ENCODE data around the gene ELOA. TPM values are rescaled to one million over a fixed set of nuclear protein-coding genes. Genes with fewer than 3 reads are reported as not detected.
A peak's percentile ranks its signal among the peaks of the same experiment; 100 is the strongest.

The ELOA gene
- total and polyA plus RNA-seq, 2 donors (not counting 1 experiment from before 2014, with no cell fraction given) = 12.9 to 56.6 TPM

DNA sequence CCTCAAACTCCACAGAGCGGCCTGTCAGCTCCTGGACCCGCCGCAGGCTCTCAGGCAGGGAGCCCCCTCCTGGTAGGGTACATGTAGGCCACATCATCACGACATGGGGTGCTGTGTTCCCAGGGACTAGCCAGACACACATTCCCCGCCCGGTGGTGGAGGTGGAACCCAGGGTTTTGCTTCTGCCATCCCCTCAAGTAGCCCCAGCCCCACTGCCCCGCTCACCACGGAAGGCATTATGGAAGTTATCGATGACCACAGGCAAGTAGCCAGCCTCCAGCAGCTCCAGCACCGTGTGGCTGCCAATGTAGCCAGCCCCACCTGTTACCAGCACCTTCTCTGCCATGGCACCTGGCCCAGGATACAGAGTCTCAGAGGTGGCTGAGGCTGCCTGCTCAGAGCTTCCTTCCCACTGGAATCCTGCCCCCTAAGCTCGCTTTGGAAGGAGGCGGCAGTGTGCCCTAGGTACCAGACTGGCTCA, 55.4 kb downstream of the ELOA start:
- no peaks in the 10 kb centered on the region for H3K27me3 Mint-ChIP-seq
- peak overlapping the region; percentile 41 for H3K27ac Mint-ChIP-seq
- peaks cover 0 to 3% (median 0%) of the 10 kb centered on the region in 3 donors for H3K9me3 ChIP-seq (ENCODE audit: control extremely low read depth in 1 of 3, control insufficient read depth in 2 of 3, insufficient read depth in 1 of 3, low read length in 2 of 3)
- TF ChIP-seq EZH2 (IDR thresholded peaks at IDR 0.05; ENCODE audit: borderline replicate concordance, insufficient read depth, low read depth, low read length, poor library complexity, severe bottlenecking) = no peak
- TF ChIP-seq, protein P1, sequence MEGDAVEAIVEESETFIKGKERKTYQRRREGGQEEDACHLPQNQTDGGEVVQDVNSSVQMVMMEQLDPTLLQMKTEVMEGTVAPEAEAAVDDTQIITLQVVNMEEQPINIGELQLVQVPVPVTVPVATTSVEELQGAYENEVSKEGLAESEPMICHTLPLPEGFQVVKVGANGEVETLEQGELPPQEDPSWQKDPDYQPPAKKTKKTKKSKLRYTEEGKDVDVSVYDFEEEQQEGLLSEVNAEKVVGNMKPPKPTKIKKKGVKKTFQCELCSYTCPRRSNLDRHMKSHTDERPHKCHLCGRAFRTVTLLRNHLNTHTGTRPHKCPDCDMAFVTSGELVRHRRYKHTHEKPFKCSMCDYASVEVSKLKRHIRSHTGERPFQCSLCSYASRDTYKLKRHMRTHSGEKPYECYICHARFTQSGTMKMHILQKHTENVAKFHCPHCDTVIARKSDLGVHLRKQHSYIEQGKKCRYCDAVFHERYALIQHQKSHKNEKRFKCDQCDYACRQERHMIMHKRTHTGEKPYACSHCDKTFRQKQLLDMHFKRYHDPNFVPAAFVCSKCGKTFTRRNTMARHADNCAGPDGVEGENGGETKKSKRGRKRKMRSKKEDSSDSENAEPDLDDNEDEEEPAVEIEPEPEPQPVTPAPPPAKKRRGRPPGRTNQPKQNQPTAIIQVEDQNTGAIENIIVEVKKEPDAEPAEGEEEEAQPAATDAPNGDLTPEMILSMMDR (IDR thresholded peaks at IDR 0.05) = no peak
- intact Hi-C loops (cut with micrococcal nuclease) = no loop called here
- H3K4me3 Mint-ChIP-seq = peak overlapping the region; percentile 45
- H3K27me3 ChIP-seq (replicated peaks in 1 of 4; ENCODE audit: control extremely low read depth in 1 of 4, control insufficient read depth in 3 of 4, insufficient read depth in 4 of 4, low read length in 3 of 4) = no peaks in the 10 kb centered on the region
- H2AFZ ChIP-seq (ENCODE audit: insufficient read depth, low read depth, low read length, poor library complexity, severe bottlenecking) = no peak overlapping the region
- H3K79me2 ChIP-seq (ENCODE audit: control insufficient read depth, insufficient read depth, low read length) = peaks cover 4% of the 10 kb centered on the region
- H3K4me3 ChIP-seq (ENCODE audit: control extremely low read depth in 1 of 5, extremely low read depth in 1 of 5, insufficient read depth in 1 of 5, low read depth in 2 of 5, low read length in 4 of 5) = no peak overlapping the region
- 92% methylated on average over 12 of the region's 12 CpGs for WGBS (ENCODE audit: insufficient coverage)
- no peak overlapping the region for H3K4me2 ChIP-seq (replicated peaks; ENCODE audit: low read depth, low read length, poor library complexity, severe bottlenecking)
- DNase-seq (no peak), ATAC-seq (ENCODE audit: low read depth) (no peak)
- ChIA-PET POLR2A (interaction anchor here (0.7 kb wide), 2 partner anchors 105 to 476 kb away, joined by 3 to 5 read pairs; no protein-coding TSS in a partner anchor), CTCF (interaction anchor here (0.6 to 3.3 kb wide), 6 partner anchors 11 to 161 kb away, joined by 3 to 28 read pairs (median 4); no protein-coding TSS in a partner anchor)
- no peak overlapping the region for H3K27ac ChIP-seq (ENCODE audit: low read length in 2 of 2)
- H3K36me3 ChIP-seq (replicated peaks in 1 of 2; ENCODE audit: control extremely low read depth in 1 of 2, control insufficient read depth in 1 of 2, extremely low read depth in 1 of 2, insufficient read depth in 2 of 2, low read length in 1 of 2) = peaks cover 2 to 21% of the 10 kb centered on the region in 2 experiments
- no peaks in the 10 kb centered on the region for H3K9me3 Mint-ChIP-seq (ENCODE audit: insufficient read depth)
- H3K4me1 Mint-ChIP-seq = peaks cover 18% of the 10 kb centered on the region
- no peak overlapping the region for H3K9ac ChIP-seq (ENCODE audit: low read length)
- H3K4me1 ChIP-seq (ENCODE audit: control insufficient read depth in 2 of 2, insufficient read depth in 2 of 2, low read length in 2 of 2) = peaks cover 15 to 20% of the 10 kb centered on the region in 2 donors
- H4K20me1 ChIP-seq (ENCODE audit: control insufficient read depth, insufficient read depth, low read length, poor library complexity, severe bottlenecking) = no peaks in the 10 kb centered on the region

DNA sequence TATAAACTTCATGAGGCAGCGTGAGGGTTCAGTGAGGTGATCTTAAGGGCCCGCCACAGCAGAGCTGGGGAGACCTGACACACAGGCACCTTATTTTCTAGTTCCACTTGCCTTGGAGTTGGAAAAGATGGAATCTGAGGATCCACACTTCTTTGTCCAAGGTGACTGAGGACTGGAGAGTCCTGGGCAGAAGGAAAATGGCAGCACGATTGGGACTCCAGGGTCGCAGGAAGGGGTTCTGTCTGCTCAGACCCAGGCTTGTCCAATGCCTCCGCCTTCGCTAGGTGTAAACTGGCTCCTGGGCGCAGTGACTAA, 55.9 kb downstream of the ELOA start:
- intact Hi-C loops (cut with micrococcal nuclease) = no loop called here
- Mint-ChIP-seq H3K27me3 (no peaks in the 10 kb centered on the region), H3K9me3 (ENCODE audit: insufficient read depth) (no peaks in the 10 kb centered on the region), H3K4me3 (peak overlapping the region; percentile 95), H3K4me1 (peaks cover 18% of the 10 kb centered on the region), H3K27ac (no peak overlapping the region)
- H3K4me2 ChIP-seq (replicated peaks; ENCODE audit: low read depth, low read length, poor library complexity, severe bottlenecking) = peak overlapping the region; percentile 97
- H2AFZ ChIP-seq (ENCODE audit: insufficient read depth, low read depth, low read length, poor library complexity, severe bottlenecking) = no peak overlapping the region
- peak overlapping the region; percentile 95 for H3K9ac ChIP-seq (ENCODE audit: low read length)
- ATAC-seq (ENCODE audit: low read depth) = no peak
- 74% methylated on average over 6 of the region's 7 CpGs for WGBS (ENCODE audit: insufficient coverage)
- peaks cover 0 to 3% (median 0%) of the 10 kb centered on the region in 3 donors for H3K9me3 ChIP-seq (ENCODE audit: control extremely low read depth in 1 of 3, control insufficient read depth in 2 of 3, insufficient read depth in 1 of 3, low read length in 2 of 3)
- H3K27me3 ChIP-seq (replicated peaks in 1 of 4; ENCODE audit: control extremely low read depth in 1 of 4, control insufficient read depth in 3 of 4, insufficient read depth in 4 of 4, low read length in 3 of 4) = no peaks in the 10 kb centered on the region
- TF ChIP-seq, protein P1 (IDR thresholded peaks at IDR 0.05) = no peak
- no peak for TF ChIP-seq EZH2 (IDR thresholded peaks at IDR 0.05; ENCODE audit: borderline replicate concordance, insufficient read depth, low read depth, low read length, poor library complexity, severe bottlenecking)
- POLR2A ChIA-PET = interaction anchor here (0.7 to 1.1 kb wide), 2 partner anchors 105 to 111 kb away, joined by 3 to 5 read pairs; no protein-coding TSS in a partner anchor
- no peak for DNase-seq
- H3K36me3 ChIP-seq (replicated peaks in 1 of 2; ENCODE audit: control extremely low read depth in 1 of 2, control insufficient read depth in 1 of 2, extremely low read depth in 1 of 2, insufficient read depth in 2 of 2, low read length in 1 of 2) = peaks cover 2 to 21% of the 10 kb centered on the region in 2 experiments
- H3K4me3 ChIP-seq (ENCODE audit: control extremely low read depth in 1 of 5, extremely low read depth in 1 of 5, insufficient read depth in 1 of 5, low read depth in 2 of 5, low read length in 4 of 5) = peak overlapping the region in 2 of 5 experiments; percentile 77 to 80
- CTCF ChIA-PET = interaction anchor here (1.2 to 3.3 kb wide), 4 partner anchors 10 to 89 kb away, joined by 3 to 28 read pairs (median 4); no protein-coding TSS in a partner anchor
- H3K27ac ChIP-seq (ENCODE audit: low read length in 2 of 2) = no peak overlapping the region
- H3K79me2 ChIP-seq (ENCODE audit: control insufficient read depth, insufficient read depth, low read length) = peaks cover 4% of the 10 kb centered on the region
- H3K4me1 ChIP-seq (ENCODE audit: control insufficient read depth in 2 of 2, insufficient read depth in 2 of 2, low read length in 2 of 2) = peaks cover 15 to 20% of the 10 kb centered on the region in 2 donors
- H4K20me1 ChIP-seq (ENCODE audit: control insufficient read depth, insufficient read depth, low read length, poor library complexity, severe bottlenecking) = no peaks in the 10 kb centered on the region
